Gastrocnemius medialis (tissue), 4 donors: ENCODE data around the gene THOC6. TPM values are rescaled to one million over a fixed set of nuclear protein-coding genes. Genes with fewer than 3 reads are reported as not detected.

Source experiments
- ATAC-seq, 2 donors: fragments of 150-250 bp; one replicate each; pipeline ENCODE4 v1.9.1; 2016
- DNase-seq, 2 donors: peaks; one replicate each; pipeline ENCODE4 v3.0.0-alpha.2; 2019
- H3K27ac ChIP-seq, 4 donors: fragments of 200-600 bp; sonication (generic); 1 replicate in 1 of 4; 2 replicates in 3 of 4; pipeline ENCODE4 v1.5.1; 2016 to 2018; ENCODE audit warnings: mild to moderate bottlenecking in 2 of 4, moderate library complexity in 1 of 4
- H3K27me3 ChIP-seq, 3 donors: fragments of 200-600 bp; sonication (generic) in 2 of 3; 1 replicate in 1 of 3; 2 replicates in 2 of 3; pipeline versions ENCODE4 v1.5.1 to v1.6.0; 2016 to 2019; ENCODE audit warnings: mild to moderate bottlenecking in 1 of 3, moderate library complexity in 1 of 3
- H3K36me3 ChIP-seq, 2 donors: fragments of 200-600 bp; sonication (generic) in 1 of 2; one replicate each; pipeline ENCODE4 v1.5.1; 2017 to 2018
- H3K4me1 ChIP-seq, 2 donors: fragments of 200-600 bp; sonication (generic) in 1 of 2; one replicate each; pipeline ENCODE4 v1.5.1; 2016 to 2017; ENCODE audit warnings: mild to moderate bottlenecking in 2 of 2
- H3K4me3 ChIP-seq, 4 donors: fragments of 200-600 bp; sonication (generic) in 3 of 4; 1 replicate in 1 of 4; 2 replicates in 3 of 4; pipeline ENCODE4 v1.5.1; 2016 to 2019; ENCODE audit warnings: mild to moderate bottlenecking in 2 of 4
- H3K9me3 ChIP-seq, 3 donors: fragments of 200-600 bp; sonication (generic) in 2 of 3; 1 replicate in 1 of 3; 2 replicates in 2 of 3; pipeline ENCODE4 v1.5.1; 2016 to 2019
- CTCF ChIP-seq, 5 experiments: fragments of 450-650 bp in 3 of 5; fragments of 200-600 bp in 2 of 5; sonication (generic) in 2 of 5; IDR thresholded peaks in 4 of 5; conservative IDR thresholded peaks in 1 of 5; 1 replicate in 4 of 5; 2 replicates in 1 of 5; pipeline ENCODE4 v1.5.1; 2016 to 2019; ENCODE audit warnings: antibody characterized with exemption in 5 of 5, mild to moderate bottlenecking in 3 of 5, moderate library complexity in 3 of 5
- POLR2A ChIP-seq, 2 donors: fragments of 450-650 bp; IDR thresholded peaks; one replicate each; pipeline ENCODE4 v1.6.1; 2017; ENCODE audit warnings: antibody characterized with exemption in 2 of 2, mild to moderate bottlenecking in 2 of 2, moderate library complexity in 2 of 2
- in situ Hi-C, 4 donors: fragments of 200-750 bp; cut with MboI; loops; one replicate each; pipeline versions ENCODE4 v1.15.0 to v1.8.0; 2017; ENCODE audit warnings: low sequenced_read_pairs in 4 of 4
- intact Hi-C: fragments of 100-400 bp; cut with DNase I; formaldehyde crosslinking; loops from one replicate; pipeline ENCODE4 v1.15.1; 2023; ENCODE audit warnings: low total_unique reads
- total RNA-seq, 4 donors: library from RNA; depleted of rRNA; stranded (reverse); fragments of >200 nt; gene quantifications; one replicate each; pipeline versions ENCODE4 v1.1.0 to v1.2.3, GENCODE V29; 2016

The THOC6 gene
- total RNA-seq, 4 donors from 2014 or later = 15.0 to 31.1 (median 21.5) TPM

GRCh38 chr16:2987833-2988232 is 36.0 kb upstream of the THOC6 start:
- no peaks in the 10 kb centered on the region for H3K27me3 ChIP-seq
- DNase-seq (no peak), ATAC-seq (no peak)
- in situ Hi-C loops (no loop called here), intact Hi-C loops (no loop called here)
- no peaks in the 10 kb centered on the region for H3K9me3 ChIP-seq
- H3K4me3 ChIP-seq = no peak overlapping the region
- H3K27ac ChIP-seq = no peak overlapping the region
- H3K4me1 ChIP-seq = peaks cover 20 to 23% of the 10 kb centered on the region in 2 donors
- TF ChIP-seq CTCF (IDR thresholded peaks at IDR 0.05 in 4 of 5, conservative IDR thresholded peaks at IDR 0.05 in 1 of 5) (no peak), POLR2A (IDR thresholded peaks at IDR 0.05) (no peak)
- H3K36me3 ChIP-seq = no peaks in the 10 kb centered on the region

GRCh38 chr16:2988590-2989099 is 35.2 kb upstream of the THOC6 start:
- H3K27me3 ChIP-seq = no peaks in the 10 kb centered on the region
- intact Hi-C loops (no loop called here), in situ Hi-C loops (no loop called here)
- no peak for TF ChIP-seq POLR2A (IDR thresholded peaks at IDR 0.05)
- TF ChIP-seq CTCF (IDR thresholded peaks at IDR 0.05 in 4 of 5, conservative IDR thresholded peaks at IDR 0.05 in 1 of 5) = no peak
- H3K36me3 ChIP-seq = no peaks in the 10 kb centered on the region
- DNase-seq (no peak), ATAC-seq (no peak)
- peaks cover 20 to 23% of the 10 kb centered on the region in 2 donors for H3K4me1 ChIP-seq
- H3K9me3 ChIP-seq = no peaks in the 10 kb centered on the region
- no peak overlapping the region for H3K27ac ChIP-seq
- no peak overlapping the region for H3K4me3 ChIP-seq

GRCh38 chr16:2990891-2991290 is 32.9 kb upstream of the THOC6 start:
- no peak for ATAC-seq
- in situ Hi-C loops (no loop called here), intact Hi-C loops (no loop called here)
- Histone ChIP-seq H3K27me3 (no peaks in the 10 kb centered on the region), H3K27ac (no peak overlapping the region), H3K4me3 (no peak overlapping the region), H3K36me3 (no peaks in the 10 kb centered on the region), H3K4me1 (peaks cover 2 to 9% of the 10 kb centered on the region in 2 donors), H3K9me3 (no peaks in the 10 kb centered on the region)
- DNase-seq = no peak
- no peak for TF ChIP-seq POLR2A (IDR thresholded peaks at IDR 0.05)
- TF ChIP-seq CTCF (IDR thresholded peaks at IDR 0.05 in 4 of 5, conservative IDR thresholded peaks at IDR 0.05 in 1 of 5) = no peak

- intact Hi-C loops (no loop called here), in situ Hi-C loops (no loop called here)
- Histone ChIP-seq H3K27ac (no peak overlapping the region), H3K4me3 (no peak overlapping the region), H3K9me3 (no peaks in the 10 kb centered on the region), H3K36me3 (no peaks in the 10 kb centered on the region), H3K27me3 (no peaks in the 10 kb centered on the region), H3K4me1 (peaks cover 0 to under 1% of the 10 kb centered on the region in 2 donors)
- ATAC-seq = no peak
- no peak for DNase-seq
- TF ChIP-seq CTCF (IDR thresholded peaks at IDR 0.05 in 4 of 5, conservative IDR thresholded peaks at IDR 0.05 in 1 of 5) = no peak
- TF ChIP-seq POLR2A (IDR thresholded peaks at IDR 0.05) = no peak
These were observed 32.1 kb upstream of the THOC6 start for GRCh38 chr16:2991566-2992261.
